CD8-positive, alpha-beta memory T cell (primary cell): Measurements from ENCODE around the gene AGRN. TPM values are rescaled to one million over a fixed set of nuclear protein-coding genes. Genes with fewer than 3 reads are reported as not detected.
A peak's percentile ranks its signal among the peaks of the same experiment; 100 is the strongest.

Source experiments
- CTCF ChIA-PET: fragments of 350-600 bp; sonication (Branson Sonifier 250); formaldehyde crosslinking; loops from one replicate; lab custom pipeline; 2021; ENCODE audit warnings: antibody characterized with exemption; lab: Charles Lee
- POLR2A ChIA-PET: fragments of 350-600 bp; sonication (Branson Sonifier 250); formaldehyde crosslinking; loops from one replicate; lab custom pipeline; 2021; ENCODE audit warnings: antibody characterized with exemption; lab: Charles Lee
- DNase-seq, 5 donors: peaks; one replicate each; pipeline versions ENCODE4 v3.0.0 to v3.0.0-alpha.2; 2020 to 2022; ENCODE audit warnings: mixed read lengths in 1 of 5
- H3K27ac ChIP-seq: one replicate; pipeline ENCODE4 v1.7.0; 2013; ENCODE audit warnings: low read depth, mild to moderate bottlenecking, low read length, moderate library complexity
- H3K27me3 ChIP-seq: 2 replicates; pipeline ENCODE4 v1.7.0; 2013; ENCODE audit warnings: low read length, mild to moderate bottlenecking; ENCODE audit not compliant: insufficient read depth, poor library complexity, severe bottlenecking
- H3K36me3 ChIP-seq: 2 replicates; pipeline ENCODE4 v1.7.0; 2013; ENCODE audit warnings: mild to moderate bottlenecking, low read length, moderate library complexity; ENCODE audit not compliant: insufficient read depth
- H3K4me1 ChIP-seq: 2 replicates; pipeline ENCODE4 v1.7.0; 2013; ENCODE audit warnings: mild to moderate bottlenecking, low read length, moderate library complexity; ENCODE audit not compliant: insufficient read depth
- H3K4me3 ChIP-seq: 2 replicates; pipeline ENCODE4 v1.7.0; 2013; ENCODE audit warnings: mild to moderate bottlenecking, low read length
- H3K9me3 ChIP-seq: 2 replicates; pipeline ENCODE4 v1.7.0; 2013; ENCODE audit warnings: mild to moderate bottlenecking, low read length
- H3K27ac Mint-ChIP-seq, 8 donors: one replicate each; pipeline ENCODE4 v1.8.0; 2020 to 2021; ENCODE audit warnings: mixed read lengths in 8 of 8, mild to moderate bottlenecking in 6 of 8, inconsistent platforms in 3 of 8, moderate library complexity in 3 of 8
- H3K27me3 Mint-ChIP-seq, 2 donors: one replicate each; pipeline ENCODE4 v1.8.0; 2020 to 2021; ENCODE audit warnings: mixed read lengths in 2 of 2, mild to moderate bottlenecking in 1 of 2, moderate library complexity in 1 of 2
- H3K36me3 Mint-ChIP-seq, 3 donors: one replicate each; pipeline ENCODE4 v1.8.0; 2020 to 2021; ENCODE audit warnings: mixed read lengths in 3 of 3, inconsistent platforms in 1 of 3, mild to moderate bottlenecking in 1 of 3
- H3K4me1 Mint-ChIP-seq, 3 donors: one replicate each; pipeline ENCODE4 v1.8.0; 2020 to 2021; ENCODE audit warnings: mixed read lengths in 3 of 3, inconsistent platforms in 1 of 3, mild to moderate bottlenecking in 1 of 3
- H3K4me3 Mint-ChIP-seq, 7 donors: one replicate each; pipeline ENCODE4 v1.8.0; 2020 to 2021; ENCODE audit warnings: mixed read lengths in 7 of 7, mild to moderate bottlenecking in 6 of 7, moderate library complexity in 4 of 7, inconsistent platforms in 2 of 7
- H3K9me3 Mint-ChIP-seq, 5 donors: one replicate each; pipeline ENCODE4 v1.8.0; 2020 to 2022; ENCODE audit warnings: mixed read lengths in 5 of 5, mild to moderate bottlenecking in 3 of 5, moderate library complexity in 2 of 5, inconsistent platforms in 1 of 5
- polyA plus RNA-seq: library from polyadenylated mRNA; unstranded; fragments of 300-500 nt; fragmentation: Illumina TruSeq; gene quantifications from one replicate; pipeline ENCODE4 v1.2.3, GENCODE V29; 2021
- total RNA-seq, 2 experiments: library from RNA; stranded (reverse); gene quantifications; one replicate each; pipeline ENCODE4 v1.2.3, GENCODE V29; 2021

Gene AGRN
- total and polyA plus RNA-seq, 3 experiments from 2014 or later: 7.1 to 8.0 TPM; not detected in 1

DNA sequence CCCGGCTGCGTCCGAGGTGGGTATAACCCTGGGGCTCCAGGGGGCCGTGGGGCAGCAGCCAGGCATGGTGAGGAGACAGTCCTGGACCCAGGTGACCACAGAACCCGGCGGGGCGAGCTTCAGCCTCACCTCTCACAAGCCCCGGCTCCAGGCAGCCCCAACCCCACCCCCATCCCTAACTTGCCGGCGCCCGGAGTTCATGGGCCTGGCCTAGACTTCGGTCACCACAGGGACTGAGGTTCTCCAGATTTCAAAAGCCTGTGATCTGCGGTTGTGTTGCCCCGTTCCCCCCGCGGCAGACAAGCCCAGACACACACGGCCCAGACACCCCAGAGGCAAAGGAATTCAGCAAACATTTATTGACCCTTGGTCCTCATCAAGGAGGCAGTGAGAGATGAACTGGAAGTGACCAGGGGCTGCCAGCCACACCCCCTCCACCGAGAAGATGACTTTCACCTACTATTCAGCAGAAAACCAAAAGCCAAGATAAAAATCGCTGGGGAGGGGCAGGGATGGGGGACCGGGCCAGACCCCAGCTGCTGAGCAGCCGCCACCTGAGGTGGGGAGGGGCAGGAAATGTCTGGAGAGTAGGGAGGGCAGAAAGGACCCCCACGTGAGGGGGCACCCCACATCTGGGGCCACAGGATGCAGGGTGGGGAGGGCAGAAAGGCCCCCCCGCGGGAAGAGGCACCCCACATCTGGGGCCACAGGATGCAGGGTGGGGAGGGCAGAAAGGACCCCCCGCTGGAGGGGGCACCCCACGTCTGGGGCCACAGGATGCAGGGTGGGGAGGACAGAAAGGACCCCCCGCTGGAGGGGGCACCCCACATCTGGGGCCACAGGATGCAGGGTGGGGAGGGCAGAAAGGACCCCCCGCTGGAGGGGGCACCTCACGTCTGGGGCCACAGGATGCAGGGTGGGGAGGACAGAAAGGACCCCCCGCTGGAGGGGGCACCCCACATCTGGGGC is 24.0 kb upstream of the AGRN start:
- no peak overlapping the region for H3K4me3 ChIP-seq
- peak overlapping the region in 2 of 7 donors; percentile 60 to 72 for H3K4me3 Mint-ChIP-seq
- peak overlapping the region in 3 of 8 donors; percentile 11 to 74 (median 31) for H3K27ac Mint-ChIP-seq
- H3K4me1 ChIP-seq: peaks cover 11% of the 10 kb centered on the region
- no peaks in the 10 kb centered on the region for H3K36me3 ChIP-seq
- peaks cover 0 to 7% (median 2%) of the 10 kb centered on the region in 5 donors for H3K9me3 Mint-ChIP-seq
- ChIA-PET CTCF (interaction anchor here (4.3 kb wide), 1 partner anchor 12 kb away, joined by 17 read pairs; no protein-coding TSS in a partner anchor), POLR2A (no interaction called here)
- peaks cover 5 to 9% (median 6%) of the 10 kb centered on the region in 3 donors for H3K4me1 Mint-ChIP-seq
- H3K27me3 ChIP-seq: peaks cover 7% of the 10 kb centered on the region
- no peaks in the 10 kb centered on the region for H3K9me3 ChIP-seq
- H3K27ac ChIP-seq: no peak overlapping the region
- peak in 1 of 5 donors; percentile 45 for DNase-seq
- H3K36me3 Mint-ChIP-seq: peaks cover 0 to 2% (median 0%) of the 10 kb centered on the region in 3 donors
- H3K27me3 Mint-ChIP-seq: peaks cover 38 to 45% of the 10 kb centered on the region in 2 donors

DNA sequence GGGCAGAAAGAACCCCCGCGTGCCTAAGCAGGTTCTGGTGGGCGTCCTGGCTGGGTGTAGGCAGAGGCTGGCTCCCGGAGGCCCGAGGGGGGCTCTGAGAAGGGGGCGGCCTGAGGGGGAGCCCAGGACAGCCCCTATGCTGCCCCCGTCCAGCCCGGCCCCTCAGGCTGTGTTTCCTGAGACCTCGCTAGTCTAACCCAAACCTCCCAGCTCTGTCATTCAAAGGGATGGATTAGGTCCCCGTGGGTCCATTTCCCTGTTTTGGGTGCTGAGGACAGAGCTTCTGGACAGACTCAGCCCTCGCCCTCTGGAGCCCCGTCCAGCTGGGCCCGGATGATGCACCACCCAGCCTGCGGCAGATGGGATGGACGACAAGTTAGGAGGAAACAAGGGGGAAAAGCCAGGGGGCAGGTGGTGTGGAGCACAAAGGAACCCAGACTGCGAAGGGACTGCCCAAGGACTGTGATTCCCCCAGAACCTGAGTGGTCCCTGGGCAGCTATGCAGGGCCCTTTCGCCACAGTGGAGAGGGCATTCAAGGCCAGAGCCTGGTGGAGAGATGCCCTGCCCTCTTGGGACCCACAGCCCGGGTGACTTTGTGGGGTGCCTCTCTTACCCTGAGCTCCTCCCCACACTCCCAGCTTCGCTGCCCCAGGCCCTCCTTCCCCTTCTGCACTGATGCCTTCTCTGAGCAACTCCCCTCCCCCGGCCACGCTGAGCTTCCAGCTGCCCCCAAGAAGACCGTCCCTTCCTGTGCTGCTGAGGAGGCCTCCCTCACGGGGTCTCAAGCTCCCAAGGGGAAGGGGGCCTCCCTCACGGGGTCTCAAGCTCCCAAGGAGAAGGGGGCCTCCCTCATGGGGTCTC is 22.8 kb upstream of the AGRN start:
- peaks cover 16% of the 10 kb centered on the region for H3K27me3 ChIP-seq
- no peaks in the 10 kb centered on the region for H3K9me3 ChIP-seq
- no peak for DNase-seq
- H3K4me3 ChIP-seq: no peak overlapping the region
- Mint-ChIP-seq H3K27me3 (peaks cover 32 to 38% of the 10 kb centered on the region in 2 donors), H3K36me3 (peaks cover 0 to 2% (median 0%) of the 10 kb centered on the region in 3 donors), H3K9me3 (peaks cover 0 to 4% (median 0%) of the 10 kb centered on the region in 5 donors), H3K4me1 (peaks cover 5 to 14% (median 6%) of the 10 kb centered on the region in 3 donors), H3K27ac (peak overlapping the region in 1 of 8 donors; percentile 69), H3K4me3 (peak overlapping the region in 2 of 7 donors; percentile 27 to 45)
- no peak overlapping the region for H3K27ac ChIP-seq
- CTCF ChIA-PET: interaction anchor here (1.4 to 4.3 kb wide), 2 partner anchors 13 to 295 kb away, joined by 3 to 17 read pairs; no protein-coding TSS in a partner anchor
- POLR2A ChIA-PET: no interaction called here
- H3K4me1 ChIP-seq: peaks cover 17% of the 10 kb centered on the region
- no peaks in the 10 kb centered on the region for H3K36me3 ChIP-seq

DNA sequence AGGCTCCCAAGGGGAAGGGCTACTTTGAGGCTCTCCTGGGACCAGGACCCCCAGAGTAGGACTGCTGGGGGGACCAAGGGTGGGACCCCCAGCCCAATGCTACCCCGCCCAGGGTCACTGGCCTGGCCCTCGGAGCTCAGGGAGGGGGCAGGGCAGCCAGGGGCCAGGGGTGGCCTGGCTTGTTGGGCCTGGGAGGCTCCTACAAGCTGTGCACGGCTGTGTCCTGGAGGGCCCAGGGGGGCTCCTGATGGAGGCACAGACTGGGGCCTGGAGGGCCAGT is 22.3 kb upstream of the AGRN start:
- Mint-ChIP-seq H3K4me1 (peaks cover 5 to 16% (median 6%) of the 10 kb centered on the region in 3 donors), H3K4me3 (no peak overlapping the region), H3K27ac (no peak overlapping the region), H3K36me3 (no peaks in the 10 kb centered on the region), H3K27me3 (peaks cover 32 to 37% of the 10 kb centered on the region in 2 donors), H3K9me3 (no peaks in the 10 kb centered on the region)
- H3K4me1 ChIP-seq: peaks cover 17% of the 10 kb centered on the region
- no peaks in the 10 kb centered on the region for H3K36me3 ChIP-seq
- CTCF ChIA-PET: interaction anchor here (1.4 to 4.3 kb wide), 2 partner anchors 14 to 294 kb away, joined by 3 to 17 read pairs; no protein-coding TSS in a partner anchor
- no peak overlapping the region for H3K27ac ChIP-seq
- peak in 1 of 5 donors; percentile 48 for DNase-seq
- no peaks in the 10 kb centered on the region for H3K9me3 ChIP-seq
- H3K4me3 ChIP-seq: no peak overlapping the region
- POLR2A ChIA-PET: no interaction called here
- peaks cover 16% of the 10 kb centered on the region for H3K27me3 ChIP-seq

DNA sequence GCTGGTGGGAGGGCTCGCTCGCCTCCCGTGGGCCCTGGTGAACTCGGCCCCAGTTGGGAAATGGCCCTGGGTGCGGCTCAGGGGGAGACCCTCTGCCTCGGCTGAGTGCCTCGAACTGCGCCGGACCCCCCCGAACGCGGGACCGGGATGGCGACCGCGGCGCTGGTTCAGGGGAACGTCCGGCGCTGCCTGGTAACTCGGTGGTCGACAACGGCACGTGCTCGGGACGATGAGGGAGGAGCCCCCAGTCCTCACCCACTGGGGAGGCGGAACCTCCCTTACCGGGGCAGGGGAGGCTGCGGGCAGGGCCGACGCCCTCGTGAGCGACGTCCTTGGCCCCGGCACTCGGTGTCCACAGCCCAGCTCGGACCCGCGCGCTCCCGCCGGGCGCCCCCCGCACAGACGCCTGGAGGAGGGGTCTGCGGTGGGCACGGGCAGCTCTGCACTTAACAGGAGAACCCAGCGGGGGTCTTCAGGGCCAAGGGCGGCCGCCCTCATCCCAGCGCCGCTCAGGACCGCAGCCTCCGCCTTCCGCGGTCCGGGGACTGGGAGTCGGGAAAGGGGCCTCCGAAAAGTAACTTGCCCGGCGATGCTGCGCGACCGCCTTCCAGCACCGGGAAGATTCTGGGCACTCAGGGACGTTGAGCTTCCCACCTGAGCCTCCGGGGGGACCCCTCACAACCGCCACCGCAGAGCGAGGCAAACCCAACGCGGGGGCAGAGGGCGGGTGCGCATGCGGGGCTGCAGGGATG is 21.8 kb upstream of the AGRN start:
- H3K4me3 Mint-ChIP-seq: peak overlapping the region in 1 of 7 donors; percentile 84
- no peaks in the 10 kb centered on the region for H3K36me3 Mint-ChIP-seq
- Histone ChIP-seq H3K4me3 (no peak overlapping the region), H3K27me3 (peaks cover 21% of the 10 kb centered on the region), H3K27ac (no peak overlapping the region), H3K9me3 (no peaks in the 10 kb centered on the region), H3K4me1 (peaks cover 17% of the 10 kb centered on the region), H3K36me3 (no peaks in the 10 kb centered on the region)
- H3K27me3 Mint-ChIP-seq: peaks cover 33 to 38% of the 10 kb centered on the region in 2 donors
- POLR2A ChIA-PET: interaction anchor here (1.3 kb wide), 1 partner anchor 20 kb away, joined by 3 read pairs; no protein-coding TSS in a partner anchor
- no peak overlapping the region for H3K27ac Mint-ChIP-seq
- no peaks in the 10 kb centered on the region for H3K9me3 Mint-ChIP-seq
- no peak for DNase-seq
- CTCF ChIA-PET: interaction anchor here (1.4 kb wide), 1 partner anchor 294 kb away, joined by 3 read pairs; no protein-coding TSS in a partner anchor
- peaks cover 5 to 16% (median 6%) of the 10 kb centered on the region in 3 donors for H3K4me1 Mint-ChIP-seq

DNA sequence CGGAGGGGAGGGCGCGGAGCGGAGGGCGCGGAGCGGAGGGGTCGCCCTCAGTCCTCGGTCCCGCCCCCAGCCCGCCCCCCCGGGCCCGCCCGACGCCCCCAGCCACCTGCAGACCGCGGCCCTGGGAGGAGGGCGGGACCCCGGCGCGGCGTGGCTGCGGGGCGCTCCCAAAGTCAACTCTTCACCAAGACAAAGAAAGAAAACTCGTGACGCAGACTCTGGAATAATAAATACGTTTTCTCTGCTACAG is 21.2 kb upstream of the AGRN start:
- Histone ChIP-seq H3K9me3 (no peaks in the 10 kb centered on the region), H3K27me3 (peaks cover 24% of the 10 kb centered on the region), H3K27ac (no peak overlapping the region), H3K36me3 (no peaks in the 10 kb centered on the region), H3K4me3 (no peak overlapping the region), H3K4me1 (peaks cover 17% of the 10 kb centered on the region)
- Mint-ChIP-seq H3K36me3 (no peaks in the 10 kb centered on the region), H3K27me3 (peaks cover 33 to 41% of the 10 kb centered on the region in 2 donors), H3K4me3 (no peak overlapping the region), H3K27ac (no peak overlapping the region), H3K4me1 (peaks cover 5 to 16% (median 6%) of the 10 kb centered on the region in 3 donors), H3K9me3 (no peaks in the 10 kb centered on the region)
- ChIA-PET CTCF (no interaction called here), POLR2A (interaction anchor here (1.3 kb wide), 1 partner anchor 19 kb away, joined by 3 read pairs; no protein-coding TSS in a partner anchor)
- DNase-seq: no peak

DNA sequence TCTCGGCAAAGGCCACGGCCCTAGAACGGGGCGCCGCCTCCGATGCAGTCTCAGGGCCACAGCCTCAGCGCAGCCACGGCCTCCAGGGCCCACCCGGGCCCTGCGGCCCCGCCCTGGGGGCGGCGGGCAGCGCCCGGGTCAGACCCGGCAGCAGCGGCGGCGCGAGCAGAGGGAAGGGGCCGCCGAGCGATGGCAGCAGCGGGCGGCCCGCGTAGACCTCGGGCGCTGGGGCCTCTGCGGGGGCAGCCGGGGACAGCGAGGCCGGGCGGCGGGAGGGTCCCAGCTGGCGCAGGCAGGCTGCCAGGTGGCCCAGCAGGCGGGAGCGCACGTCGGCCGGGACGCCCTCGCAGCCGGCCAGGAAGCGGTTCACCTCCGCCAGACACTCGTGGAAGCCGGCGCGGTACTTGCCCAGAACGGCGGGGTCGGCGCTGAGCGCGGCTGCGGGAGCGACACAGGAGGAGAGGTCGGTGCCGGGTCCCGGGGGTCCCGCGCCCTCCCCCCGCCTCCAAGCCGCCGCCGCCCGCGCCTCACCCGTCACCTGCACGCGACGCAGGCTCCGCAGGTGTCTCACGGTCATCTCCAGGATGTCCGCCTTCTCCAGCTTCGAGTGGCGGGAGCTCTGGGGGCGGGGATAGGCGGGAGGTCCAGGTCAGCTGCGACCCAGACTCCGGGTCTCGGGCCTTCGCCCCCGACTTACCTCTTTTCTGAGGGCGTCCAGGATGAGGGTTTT is 20.8 kb upstream of the AGRN start:
- Mint-ChIP-seq H3K27me3 (peaks cover 29 to 42% of the 10 kb centered on the region in 2 donors), H3K27ac (peak overlapping the region in 2 of 8 donors; percentile 42 to 93), H3K9me3 (peaks cover 0 to 1% (median 0%) of the 10 kb centered on the region in 5 donors), H3K4me3 (peak overlapping the region in 5 of 7 donors; percentile 27 to 64 (median 47)), H3K36me3 (no peaks in the 10 kb centered on the region), H3K4me1 (peaks cover 5 to 16% (median 6%) of the 10 kb centered on the region in 3 donors)
- Histone ChIP-seq H3K9me3 (no peaks in the 10 kb centered on the region), H3K4me3 (no peak overlapping the region), H3K4me1 (peaks cover 17% of the 10 kb centered on the region), H3K36me3 (no peaks in the 10 kb centered on the region), H3K27ac (no peak overlapping the region), H3K27me3 (peaks cover 28% of the 10 kb centered on the region)
- ChIA-PET POLR2A (interaction anchor here (1.3 kb wide), 1 partner anchor 19 kb away, joined by 3 read pairs; no protein-coding TSS in a partner anchor), CTCF (no interaction called here)
- peak in 4 of 5 donors; percentile 19 to 58 (median 39) for DNase-seq
